Stimulated activated CD8-positive, alpha-beta memory T cell treated with anti-CD3 and anti-CD28 coated beads, Interleukin-2, amount 100 ng/mL, for 48 hours (primary cell): Measurements from ENCODE around the gene SLC39A7.

Experiments used
- DNase-seq, 2 donors: peaks; one replicate each; pipeline ENCODE4 v3.0.0-alpha.2; 2020; ENCODE audit warnings: low read depth in 2 of 2

The SLC39A7 gene

DNA sequence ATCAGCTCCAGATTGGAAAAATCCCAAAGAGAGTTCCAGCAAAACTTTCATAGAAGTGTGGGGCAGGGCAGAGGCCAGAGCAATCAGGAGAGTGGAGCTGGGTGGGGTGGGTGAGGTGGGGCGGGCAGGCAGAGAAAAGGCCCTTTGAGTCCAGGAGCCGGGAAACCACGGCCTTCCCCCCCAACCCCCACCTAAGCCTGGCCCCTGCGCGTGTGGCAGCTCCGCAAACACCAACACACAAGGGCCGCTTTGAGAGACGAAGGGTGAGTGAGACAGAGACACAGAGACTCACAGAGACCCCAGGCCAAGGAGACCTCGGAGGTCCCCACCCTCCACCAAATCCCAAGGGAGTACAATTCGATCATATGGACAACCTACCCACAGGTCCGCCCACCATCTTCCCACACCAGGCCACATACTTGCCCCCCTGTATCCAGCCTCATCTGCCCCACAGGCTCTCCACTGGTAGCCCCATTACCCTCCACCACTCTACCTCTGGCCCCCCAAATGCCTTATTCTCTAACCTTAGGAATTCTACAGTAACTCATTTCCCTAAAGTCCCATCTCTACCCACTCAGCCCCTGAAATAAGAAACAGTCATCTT, 10.1 kb upstream of the SLC39A7 start:
- no peak for DNase-seq

DNA sequence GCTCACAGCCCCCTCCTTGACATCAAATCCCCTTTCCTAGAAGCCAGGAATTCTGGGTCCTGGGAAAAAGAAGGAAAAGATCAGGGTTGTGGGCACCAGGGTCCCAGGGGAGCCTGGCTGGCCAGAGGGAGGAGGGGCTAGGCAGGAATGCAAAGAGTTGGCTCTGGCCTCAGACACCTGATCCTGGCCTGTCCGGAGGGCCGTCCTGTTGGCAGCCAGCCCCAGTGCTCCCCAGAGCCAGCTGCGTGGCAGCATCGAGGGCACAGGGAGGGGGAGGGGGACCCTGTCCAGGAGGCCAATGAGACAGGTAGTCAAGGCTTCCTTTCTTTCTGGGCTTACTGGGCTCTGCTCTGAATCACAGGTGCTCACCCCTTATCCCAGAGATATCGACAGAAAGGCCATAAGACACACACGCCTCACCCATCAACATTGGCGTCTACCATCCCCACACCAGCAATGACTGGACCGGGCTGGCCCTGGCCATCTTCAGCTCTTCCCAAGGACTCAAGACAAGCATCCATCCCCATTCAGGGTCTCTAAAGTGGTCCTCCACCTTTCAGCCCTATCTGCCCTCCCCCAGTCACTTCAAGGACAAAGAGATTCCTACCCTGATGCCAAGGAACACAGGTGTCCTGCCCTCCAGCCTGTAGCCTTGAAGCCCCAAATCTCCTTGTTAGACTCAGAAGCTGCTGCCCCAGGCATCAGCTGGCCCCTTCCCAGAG, 9.1 kb upstream of the SLC39A7 start:
- DNase-seq, result no peak

DNA sequence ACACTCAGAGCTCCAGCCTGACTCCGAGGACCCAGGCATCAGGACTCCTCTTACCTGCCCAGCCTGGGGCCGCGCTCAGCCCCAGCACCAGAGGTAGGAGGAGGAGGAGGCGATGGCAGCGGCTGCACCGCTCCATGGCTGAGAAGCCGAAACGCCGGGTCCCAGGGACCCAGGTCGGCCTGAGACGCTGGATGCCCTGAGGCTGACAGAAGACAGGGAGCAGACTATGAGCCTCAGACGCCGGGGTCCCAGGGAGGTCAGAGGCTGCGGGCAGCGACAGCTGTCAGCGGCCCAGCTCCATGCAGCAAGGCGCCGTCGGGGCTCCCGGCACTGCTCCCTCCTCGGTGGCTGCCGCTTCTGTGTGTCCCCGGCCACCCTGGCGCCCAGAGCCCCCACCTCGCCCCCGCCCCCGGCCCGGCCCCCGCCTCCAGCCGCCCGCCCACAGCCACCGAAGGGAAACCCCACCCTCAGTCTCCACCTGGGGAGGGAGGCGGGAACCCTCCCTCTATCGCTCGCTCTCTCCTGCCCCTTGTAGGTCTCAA, 8.5 kb upstream of the SLC39A7 start, which contains the start of gene COL11A2:
Gene COL11A2 (minus strand): TSS at position 363 of the 542 bp plus-strand sequence. CDS start 227 bp downstream, at position 136.
- no peak for DNase-seq

DNA sequence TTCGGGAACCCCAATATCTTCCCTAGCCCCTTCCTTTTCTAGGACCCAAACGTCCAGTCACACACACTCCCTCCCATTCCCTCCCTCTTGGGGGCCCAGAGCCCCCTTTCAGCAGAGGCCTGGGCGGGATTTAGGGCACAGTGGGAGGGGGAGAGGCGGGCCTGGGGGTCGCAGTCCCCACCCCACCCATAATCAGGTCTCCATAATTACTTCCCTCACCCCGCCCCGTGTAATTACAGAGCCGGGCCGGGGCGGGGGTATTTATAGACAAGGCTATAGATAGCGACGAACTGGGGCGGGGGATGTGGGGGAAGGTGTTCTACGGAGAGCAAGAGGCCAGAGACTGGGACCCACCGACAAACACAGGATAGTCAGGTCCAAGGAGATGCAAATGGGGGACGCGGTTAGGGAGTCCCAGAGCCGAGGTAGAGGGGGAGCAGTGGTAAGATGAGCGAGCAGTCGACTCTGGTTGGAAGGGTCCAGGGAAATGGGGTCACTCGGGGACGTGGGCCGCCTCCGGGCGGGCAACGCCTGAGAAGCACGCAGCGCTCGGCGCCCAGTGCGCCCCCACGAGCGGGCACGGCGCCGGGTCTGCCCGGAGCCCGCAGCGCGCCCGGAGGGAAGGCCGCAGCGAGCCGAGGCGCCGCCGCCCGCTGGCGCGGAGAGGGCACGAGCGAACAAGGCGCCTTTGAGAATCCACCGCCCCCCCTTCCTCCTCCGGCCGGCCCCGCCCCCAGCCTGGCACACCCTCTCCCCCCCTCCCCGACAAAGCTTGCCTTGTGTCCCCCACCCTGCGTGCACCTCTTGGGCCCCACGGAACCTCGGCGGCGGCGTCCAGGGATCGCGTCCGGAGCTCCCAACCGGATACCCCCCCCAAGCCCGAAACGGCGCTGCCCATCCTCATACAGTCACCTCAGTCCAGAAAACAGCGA, 7.7 kb upstream of the SLC39A7 start:
- DNase-seq, result no peak

DNA sequence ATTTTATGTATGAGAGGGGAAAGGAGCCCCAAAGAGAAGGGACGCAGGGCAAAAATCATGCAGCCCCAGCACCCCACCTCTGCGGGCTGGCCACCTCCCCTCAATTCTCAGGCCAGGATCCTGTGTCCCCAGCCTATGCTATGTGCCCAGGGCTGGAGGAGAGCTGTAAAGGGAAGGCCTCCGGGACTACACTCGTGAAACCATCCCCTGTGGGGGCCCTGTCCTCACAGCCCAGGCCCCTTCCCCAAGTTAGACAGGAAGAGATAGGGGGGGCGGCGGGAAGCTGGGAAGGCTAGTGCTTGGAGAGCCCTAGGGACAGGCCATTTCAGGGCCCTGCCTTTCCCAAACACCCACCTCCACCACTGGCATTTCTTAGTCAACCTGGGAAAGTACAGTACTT, 7.0 kb upstream of the SLC39A7 start:
- DNase-seq, result no peak

GRCh38 chr6:33194431-33194979, 6.2 kb upstream of the SLC39A7 start:
- DNase-seq, result no peak

GRCh38 chr6:33195304-33196165, 5.1 kb upstream of the SLC39A7 start:
- DNase-seq, result no peak

- DNase-seq, result no peak
Measured at GRCh38 chr6:33197431-33198048, 3.1 kb upstream of the SLC39A7 start.

GRCh38 chr6:33198159-33198852, 2.4 kb upstream of the SLC39A7 start:
- DNase-seq, result no peak

GRCh38 chr6:33198853-33199436, 1.7 kb upstream of the SLC39A7 start:
- no peak for DNase-seq

- DNase-seq, result peak; percentile 68 to 71
Measured at GRCh38 chr6:33199687-33200218, 914 bp upstream of the SLC39A7 start.

DNA sequence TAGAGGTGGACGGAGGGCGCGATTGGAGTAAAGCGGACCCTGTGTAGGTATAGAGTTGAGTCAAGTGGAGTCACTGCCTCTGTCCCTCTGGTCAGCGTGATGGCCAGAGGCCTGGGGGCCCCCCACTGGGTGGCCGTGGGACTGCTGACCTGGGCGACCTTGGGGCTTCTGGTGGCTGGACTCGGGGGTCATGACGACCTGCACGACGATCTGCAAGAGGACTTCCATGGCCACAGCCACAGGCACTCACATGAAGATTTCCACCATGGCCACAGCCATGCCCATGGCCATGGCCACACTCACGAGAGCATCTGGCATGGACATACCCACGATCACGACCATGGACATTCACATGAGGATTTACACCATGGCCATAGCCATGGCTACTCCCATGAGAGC, 479 bp downstream of the SLC39A7 start:
- no peak for DNase-seq

- DNase-seq, result no peak
Measured at GRCh38 chr6:33201935-33202334, 1.3 kb downstream of the SLC39A7 start.

DNA sequence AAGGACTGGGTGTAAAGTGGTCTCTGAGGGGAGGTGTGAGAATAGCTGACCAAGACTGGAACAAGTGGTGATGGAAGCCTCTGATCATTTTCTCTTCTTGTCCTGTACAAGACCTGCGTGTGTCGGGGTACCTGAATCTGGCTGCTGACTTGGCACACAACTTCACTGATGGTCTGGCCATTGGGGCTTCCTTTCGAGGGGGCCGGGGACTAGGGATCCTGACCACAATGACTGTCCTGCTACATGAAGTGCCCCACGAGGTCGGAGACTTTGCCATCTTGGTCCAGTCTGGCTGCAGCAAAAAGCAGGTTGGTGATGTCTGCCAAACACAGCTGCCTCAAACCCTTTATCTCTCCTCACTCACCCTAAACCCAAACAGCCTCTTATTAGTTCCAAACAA, 2.1 kb downstream of the SLC39A7 start:
- no peak for DNase-seq

DNA sequence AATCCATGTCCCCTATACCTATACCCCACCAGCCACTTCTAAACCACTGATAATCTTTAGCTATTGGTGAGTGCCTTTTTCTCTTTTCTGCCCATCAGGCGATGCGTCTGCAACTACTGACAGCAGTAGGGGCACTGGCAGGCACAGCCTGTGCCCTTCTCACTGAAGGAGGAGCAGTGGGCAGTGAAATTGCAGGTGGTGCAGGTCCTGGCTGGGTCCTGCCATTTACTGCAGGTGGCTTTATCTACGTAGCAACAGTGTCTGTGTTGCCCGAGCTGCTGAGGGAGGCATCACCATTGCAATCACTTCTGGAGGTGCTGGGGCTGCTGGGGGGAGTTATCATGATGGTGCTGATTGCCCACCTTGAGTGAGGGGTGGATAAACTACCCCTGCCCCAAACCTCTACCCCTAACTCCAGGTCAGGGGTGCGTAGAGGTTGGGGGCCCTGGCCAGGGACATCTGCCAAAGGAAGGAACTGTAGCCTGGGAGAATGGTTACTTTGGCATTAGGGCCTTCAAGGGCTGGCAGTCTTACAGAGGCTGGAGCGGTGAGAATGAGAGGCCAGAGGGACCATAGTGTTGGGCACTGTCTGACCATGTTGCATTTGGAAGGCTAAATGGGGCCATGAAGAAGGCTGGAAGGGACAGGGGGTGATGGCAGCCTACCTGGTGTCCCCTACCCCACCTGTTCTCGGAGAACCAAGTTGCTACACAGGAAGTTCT, 2.9 kb downstream of the SLC39A7 start:
- no peak for DNase-seq

DNA sequence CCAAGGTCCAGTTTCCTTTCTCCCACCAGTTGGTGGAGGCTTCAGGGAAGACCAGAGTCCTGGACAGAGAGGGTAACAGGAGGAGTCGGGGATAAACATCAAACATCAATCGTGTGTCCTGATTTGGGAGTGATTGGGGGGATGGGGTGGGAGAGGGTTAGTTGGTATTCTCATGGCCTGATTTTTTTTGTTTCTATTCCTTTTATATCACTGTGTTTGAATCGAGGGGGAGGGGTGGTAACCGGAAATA, 3.4 kb downstream of the SLC39A7 start:
- DNase-seq, result no peak

- peak; percentile 94 to 96 for DNase-seq
Measured at GRCh38 chr6:33204415-33205190, 3.9 kb downstream of the SLC39A7 start, which contains the start of gene HSD17B8. Gene HSD17B8 (plus strand): TSS chr6:33204655. CDS start chr6:33204669, 14 bp downstream.
